Mucosa of rectum (tissue), 2 donors: ENCODE results near the gene FERMT1.
A peak's percentile ranks its signal among the peaks of the same experiment; 100 is the strongest.

Source experiments
- H3K27ac ChIP-seq, 2 donors: one replicate each; pipeline ENCODE4 v1.7.0; 2013; ENCODE audit warnings: inconsistent platforms in 2 of 2, low read depth in 2 of 2, low read length in 2 of 2
- H3K27me3 ChIP-seq, 2 donors: one replicate each; pipeline ENCODE4 v1.7.0; 2013; ENCODE audit warnings: low read length in 2 of 2; ENCODE audit not compliant: control insufficient read depth in 2 of 2, insufficient read depth in 2 of 2
- H3K36me3 ChIP-seq, 2 donors: one replicate each; pipeline ENCODE4 v1.7.0; 2013; ENCODE audit warnings: low read length in 2 of 2; ENCODE audit not compliant: control insufficient read depth in 2 of 2, insufficient read depth in 2 of 2
- H3K4me1 ChIP-seq, 2 donors: one replicate each; pipeline ENCODE4 v1.7.0; 2013; ENCODE audit warnings: low read length in 2 of 2, mild to moderate bottlenecking in 1 of 2; ENCODE audit not compliant: control insufficient read depth in 2 of 2, insufficient read depth in 2 of 2
- H3K4me3 ChIP-seq, 2 donors: one replicate each; pipeline ENCODE4 v1.7.0; 2013; ENCODE audit warnings: low read length in 2 of 2
- H3K9ac ChIP-seq, 2 donors: one replicate each; pipeline ENCODE4 v1.7.0; 2013; ENCODE audit warnings: low read length in 2 of 2, low read depth in 1 of 2, mild to moderate bottlenecking in 1 of 2
- H3K9me3 ChIP-seq, 2 donors: one replicate each; pipeline ENCODE4 v1.7.0; 2013; ENCODE audit warnings: low read length in 2 of 2; ENCODE audit not compliant: control insufficient read depth in 2 of 2
- donor health status: healthy.
- donor health status: Normal muscosa, but diverticular disease.

Gene FERMT1, protein sequence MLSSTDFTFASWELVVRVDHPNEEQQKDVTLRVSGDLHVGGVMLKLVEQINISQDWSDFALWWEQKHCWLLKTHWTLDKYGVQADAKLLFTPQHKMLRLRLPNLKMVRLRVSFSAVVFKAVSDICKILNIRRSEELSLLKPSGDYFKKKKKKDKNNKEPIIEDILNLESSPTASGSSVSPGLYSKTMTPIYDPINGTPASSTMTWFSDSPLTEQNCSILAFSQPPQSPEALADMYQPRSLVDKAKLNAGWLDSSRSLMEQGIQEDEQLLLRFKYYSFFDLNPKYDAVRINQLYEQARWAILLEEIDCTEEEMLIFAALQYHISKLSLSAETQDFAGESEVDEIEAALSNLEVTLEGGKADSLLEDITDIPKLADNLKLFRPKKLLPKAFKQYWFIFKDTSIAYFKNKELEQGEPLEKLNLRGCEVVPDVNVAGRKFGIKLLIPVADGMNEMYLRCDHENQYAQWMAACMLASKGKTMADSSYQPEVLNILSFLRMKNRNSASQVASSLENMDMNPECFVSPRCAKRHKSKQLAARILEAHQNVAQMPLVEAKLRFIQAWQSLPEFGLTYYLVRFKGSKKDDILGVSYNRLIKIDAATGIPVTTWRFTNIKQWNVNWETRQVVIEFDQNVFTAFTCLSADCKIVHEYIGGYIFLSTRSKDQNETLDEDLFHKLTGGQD

GRCh38 chr20:6122873-6123648 lies at the start of gene FERMT1:
FERMT1 (minus strand) TSS chr20:6123030; CDS start chr20:6119554, 3,476 bp downstream.
- H3K36me3 ChIP-seq: peaks cover 8 to 12% of the 10 kb centered on the region in 2 donors
- H3K9ac ChIP-seq: peak within 1 kb of the TSS; percentile 72 to 84
- peaks cover 11 to 32% of the 10 kb centered on the region in 2 donors for H3K4me1 ChIP-seq
- H3K4me3 ChIP-seq: peak within 1 kb of the TSS; percentile 73 to 84
- no peaks in the 10 kb centered on the region for H3K9me3 ChIP-seq
- no peaks in the 10 kb centered on the region for H3K27me3 ChIP-seq
- H3K27ac ChIP-seq: peak within 1 kb of the TSS; percentile 90 to 91

GRCh38 chr20:6169251-6169650 lies 46.4 kb upstream of the FERMT1 start:
- no peak overlapping the region for H3K9ac ChIP-seq
- no peak overlapping the region for H3K27ac ChIP-seq
- H3K4me1 ChIP-seq: no peaks in the 10 kb centered on the region
- no peak overlapping the region for H3K4me3 ChIP-seq
- no peaks in the 10 kb centered on the region for H3K27me3 ChIP-seq
- no peaks in the 10 kb centered on the region for H3K36me3 ChIP-seq
- H3K9me3 ChIP-seq: no peaks in the 10 kb centered on the region

- no peak overlapping the region for H3K9ac ChIP-seq
- no peaks in the 10 kb centered on the region for H3K27me3 ChIP-seq
- H3K27ac ChIP-seq: no peak overlapping the region
- no peaks in the 10 kb centered on the region for H3K4me1 ChIP-seq
- no peaks in the 10 kb centered on the region for H3K36me3 ChIP-seq
- no peaks in the 10 kb centered on the region for H3K9me3 ChIP-seq
- no peak overlapping the region for H3K4me3 ChIP-seq
These were observed 45.4 kb upstream of the FERMT1 start for GRCh38 chr20:6168204-6168603.

DNA sequence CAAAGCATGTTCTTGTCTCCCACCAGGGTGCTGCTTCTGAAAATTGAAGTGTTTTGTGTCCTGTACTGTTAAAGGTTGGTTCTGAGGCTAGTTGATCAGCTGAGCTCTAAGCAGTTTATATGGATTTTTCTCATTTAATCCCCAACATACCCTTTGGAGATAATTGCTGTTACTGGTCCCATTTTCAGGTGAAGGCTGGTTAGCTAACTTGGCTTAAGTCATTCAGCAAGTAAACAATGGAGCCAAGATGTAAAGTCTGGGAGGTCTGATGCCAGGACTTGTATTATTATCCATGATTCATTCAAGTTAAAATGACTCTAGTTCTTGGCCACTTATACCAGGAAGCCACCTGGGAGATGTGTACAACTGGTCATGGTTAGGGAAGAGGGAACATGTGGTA lies 42.5 kb upstream of the FERMT1 start:
- H3K9me3 ChIP-seq: no peaks in the 10 kb centered on the region
- H3K27me3 ChIP-seq: no peaks in the 10 kb centered on the region
- no peak overlapping the region for H3K9ac ChIP-seq
- H3K4me3 ChIP-seq: no peak overlapping the region
- no peak overlapping the region for H3K27ac ChIP-seq
- no peaks in the 10 kb centered on the region for H3K36me3 ChIP-seq
- no peaks in the 10 kb centered on the region for H3K4me1 ChIP-seq

DNA sequence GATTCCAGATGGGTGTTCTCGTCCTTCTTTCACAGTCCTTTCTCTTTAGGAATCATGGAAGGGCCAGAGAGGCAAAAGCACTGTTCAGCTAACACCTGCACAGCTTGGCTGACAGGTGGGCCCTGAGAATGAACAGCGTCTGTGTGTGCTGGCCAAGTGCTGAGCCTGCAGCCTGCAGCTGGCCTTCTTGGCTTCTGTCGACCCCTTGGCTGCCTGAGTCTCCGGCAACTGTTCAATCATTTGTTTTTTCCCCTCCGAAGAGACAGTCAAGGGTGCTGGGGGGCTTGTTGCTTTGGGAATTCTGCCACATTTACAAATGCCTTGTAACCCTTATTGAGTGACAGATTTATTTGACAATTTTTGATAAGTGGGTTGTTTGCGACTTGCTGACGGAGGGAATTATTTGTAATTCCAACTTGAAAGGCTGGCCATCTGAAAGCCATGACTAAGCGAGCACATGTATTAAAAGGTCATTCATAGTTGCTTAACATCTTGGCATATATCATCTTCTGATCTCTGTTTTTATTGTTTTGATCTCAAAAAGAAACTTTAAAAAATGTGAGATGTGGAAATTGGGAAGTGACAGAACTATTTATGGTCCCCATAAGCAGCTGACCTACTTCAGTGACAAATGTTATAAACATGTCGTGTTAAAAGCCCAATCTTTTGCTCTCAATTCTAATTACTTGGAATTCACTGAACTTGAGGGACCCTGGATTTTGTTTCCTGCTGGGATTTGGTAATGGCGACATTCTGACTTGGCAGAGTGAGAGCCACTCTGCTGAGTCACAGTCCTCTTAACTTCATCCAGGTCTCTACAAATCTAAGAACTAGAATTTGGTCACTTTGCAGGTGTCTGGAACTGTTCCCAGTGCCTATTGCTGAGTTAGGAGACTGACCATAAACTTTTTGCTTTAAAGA lies 41.9 kb upstream of the FERMT1 start:
- Histone ChIP-seq H3K27ac (no peak overlapping the region), H3K9me3 (no peaks in the 10 kb centered on the region), H3K27me3 (no peaks in the 10 kb centered on the region), H3K9ac (no peak overlapping the region), H3K36me3 (no peaks in the 10 kb centered on the region), H3K4me3 (no peak overlapping the region), H3K4me1 (no peaks in the 10 kb centered on the region)

- Histone ChIP-seq H3K36me3 (no peaks in the 10 kb centered on the region), H3K27ac (no peak overlapping the region), H3K4me3 (no peak overlapping the region), H3K9me3 (peaks cover 0 to 8% of the 10 kb centered on the region in 2 donors), H3K9ac (no peak overlapping the region), H3K4me1 (no peaks in the 10 kb centered on the region), H3K27me3 (no peaks in the 10 kb centered on the region)
These were observed 37.9 kb upstream of the FERMT1 start for GRCh38 chr20:6160736-6161135.

- Histone ChIP-seq H3K27ac (no peak overlapping the region), H3K9ac (no peak overlapping the region), H3K9me3 (peaks cover 2 to 8% of the 10 kb centered on the region in 2 donors), H3K4me1 (no peaks in the 10 kb centered on the region), H3K4me3 (no peak overlapping the region), H3K36me3 (no peaks in the 10 kb centered on the region), H3K27me3 (no peaks in the 10 kb centered on the region)
These were observed 34.5 kb upstream of the FERMT1 start for GRCh38 chr20:6157345-6157744.

DNA sequence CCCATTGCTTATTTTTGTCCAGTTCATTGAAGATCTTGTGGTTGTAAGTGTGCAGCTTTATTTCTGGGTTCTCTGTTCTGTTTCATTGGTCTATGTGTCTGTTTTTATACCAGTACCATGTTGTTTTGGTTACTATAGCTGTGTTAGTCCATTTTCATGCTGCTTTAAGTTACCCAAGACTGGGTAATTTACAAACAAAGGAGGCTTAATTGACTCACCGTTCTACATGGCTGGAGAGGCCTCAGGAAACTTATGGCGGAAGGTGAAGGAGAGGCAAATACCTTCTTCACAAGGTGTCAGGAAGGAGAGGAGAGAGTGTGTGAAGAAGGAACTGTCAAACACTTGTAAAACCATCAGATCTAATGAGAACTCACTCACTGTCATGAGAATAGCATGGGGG lies 29.9 kb upstream of the FERMT1 start:
- H3K9ac ChIP-seq: no peak overlapping the region
- no peak overlapping the region for H3K4me3 ChIP-seq
- no peaks in the 10 kb centered on the region for H3K27me3 ChIP-seq
- H3K4me1 ChIP-seq: no peaks in the 10 kb centered on the region
- peaks cover 2 to 8% of the 10 kb centered on the region in 2 donors for H3K9me3 ChIP-seq
- no peaks in the 10 kb centered on the region for H3K36me3 ChIP-seq
- no peak overlapping the region for H3K27ac ChIP-seq

GRCh38 chr20:6148073-6148472 lies 25.2 kb upstream of the FERMT1 start:
- peaks cover 2% of the 10 kb centered on the region in 2 donors for H3K9me3 ChIP-seq
- H3K9ac ChIP-seq: no peak overlapping the region
- H3K27me3 ChIP-seq: no peaks in the 10 kb centered on the region
- H3K4me1 ChIP-seq: no peaks in the 10 kb centered on the region
- H3K4me3 ChIP-seq: no peak overlapping the region
- H3K27ac ChIP-seq: no peak overlapping the region
- H3K36me3 ChIP-seq: no peaks in the 10 kb centered on the region
